Measurements from ENCODE around the gene CFAP221. TPM values are rescaled to one million over a fixed set of nuclear protein-coding genes. Genes with fewer than 3 reads are reported as not detected.

Gene CFAP221
- total RNA-seq, 5 donors from 2014 or later (not counting 1 experiment from before 2014, with no cell fraction given) = not detected

- Histone ChIP-seq H3K27ac (ENCODE audit: low read length) (no peak overlapping the region), H3K27me3 (replicated peaks in 1 of 2; ENCODE audit: control insufficient read depth in 2 of 2, extremely low read depth in 1 of 2, insufficient read depth in 2 of 2, low read length in 1 of 2) (peaks cover 4 to 41% of the 10 kb centered on the region in 2 experiments), H3K4me1 (ENCODE audit: control insufficient read depth in 1 of 2, extremely low read depth in 1 of 2, insufficient read depth in 2 of 2, low read length in 2 of 2) (peaks cover 0 to 7% of the 10 kb centered on the region in 2 experiments), H3K9me3 (no peaks in the 10 kb centered on the region), H3K36me3 (ENCODE audit: control insufficient read depth in 2 of 2, extremely low read depth in 1 of 2, insufficient read depth in 1 of 2, low read length in 1 of 2) (no peaks in the 10 kb centered on the region), H3K4me3 (ENCODE audit: control insufficient read depth in 1 of 2, extremely low read depth in 1 of 2, low read length in 1 of 2) (no peak overlapping the region)
- peaks cover 6 to 12% (median 8%) of the 10 kb centered on the region in 3 donors for H3K4me1 Mint-ChIP-seq
- no peaks in the 10 kb centered on the region for H3K36me3 Mint-ChIP-seq
- no peak overlapping the region for H3K27ac Mint-ChIP-seq
- ATAC-seq (replicated peaks in 1 of 4) (no peak), DNase-seq (no peak)
- peaks cover 0 to 4% (median 0%) of the 10 kb centered on the region in 3 donors for H3K9me3 Mint-ChIP-seq
- CTCF ChIA-PET = no interaction called here
- WGBS (ENCODE audit: insufficient coverage) = 67% methylated on average over 3 of the region's 11 CpGs
- POLR2A ChIA-PET = no interaction called here
- peak overlapping the region in 1 of 3 donors; percentile 56 for H3K4me3 Mint-ChIP-seq
- peaks cover 51 to 56% of the 10 kb centered on the region in 2 donors for H3K27me3 Mint-ChIP-seq
Measured at GRCh38 chr2:119544939-119545475, 758 bp downstream of the CFAP221 start.

GRCh38 chr2:119545754-119546446 lies 1.7 kb downstream of the CFAP221 start:
- Mint-ChIP-seq H3K27me3 (peaks cover 45 to 51% of the 10 kb centered on the region in 2 donors), H3K27ac (no peak overlapping the region)

GRCh38 chr2:119546447-119546767 lies 2.2 kb downstream of the CFAP221 start:
- ChIA-PET CTCF (no interaction called here), POLR2A (no interaction called here)
- H3K27me3 ChIP-seq (replicated peaks in 1 of 2; ENCODE audit: control insufficient read depth in 2 of 2, extremely low read depth in 1 of 2, insufficient read depth in 2 of 2, low read length in 1 of 2) = peaks cover 4 to 35% of the 10 kb centered on the region in 2 experiments
- H3K27ac Mint-ChIP-seq = no peak overlapping the region
- WGBS (ENCODE audit: insufficient coverage) = 86% methylated on average over 1 of the region's 1 CpG
- DNase-seq (no peak), ATAC-seq (replicated peaks in 1 of 4) (no peak)
- no peaks in the 10 kb centered on the region for H3K36me3 Mint-ChIP-seq
- H3K27me3 Mint-ChIP-seq = peaks cover 43 to 48% of the 10 kb centered on the region in 2 donors
- H3K27ac ChIP-seq (ENCODE audit: low read length) = no peak overlapping the region
- H3K9me3 Mint-ChIP-seq = peaks cover 0 to 4% (median 0%) of the 10 kb centered on the region in 3 donors
- no peak overlapping the region for H3K4me3 ChIP-seq (ENCODE audit: control insufficient read depth in 1 of 2, extremely low read depth in 1 of 2, low read length in 1 of 2)
- peaks cover 0 to 7% of the 10 kb centered on the region in 2 experiments for H3K4me1 ChIP-seq (ENCODE audit: control insufficient read depth in 1 of 2, extremely low read depth in 1 of 2, insufficient read depth in 2 of 2, low read length in 2 of 2)
- H3K36me3 ChIP-seq (ENCODE audit: control insufficient read depth in 2 of 2, extremely low read depth in 1 of 2, insufficient read depth in 1 of 2, low read length in 1 of 2) = no peaks in the 10 kb centered on the region
- H3K4me3 Mint-ChIP-seq = no peak overlapping the region
- H3K9me3 ChIP-seq = no peaks in the 10 kb centered on the region
- H3K4me1 Mint-ChIP-seq = peaks cover 6 to 12% (median 8%) of the 10 kb centered on the region in 3 donors

More at GRCh38 chr2:119545754-119546446, 1.7 kb downstream of the CFAP221 start:
- ChIA-PET POLR2A (no interaction called here), CTCF (no interaction called here)
- H3K4me3 Mint-ChIP-seq = no peak overlapping the region
- DNase-seq (no peak), ATAC-seq (replicated peaks in 1 of 4) (no peak)
- peaks cover 0 to 4% (median 0%) of the 10 kb centered on the region in 3 donors for H3K9me3 Mint-ChIP-seq
- no CpG with 5 or more reads among the region's 6 CpGs for WGBS (ENCODE audit: insufficient coverage)
- no peaks in the 10 kb centered on the region for H3K9me3 ChIP-seq
- no peaks in the 10 kb centered on the region for H3K36me3 Mint-ChIP-seq
- peaks cover 0 to 7% of the 10 kb centered on the region in 2 experiments for H3K4me1 ChIP-seq (ENCODE audit: control insufficient read depth in 1 of 2, extremely low read depth in 1 of 2, insufficient read depth in 2 of 2, low read length in 2 of 2)
- H3K4me3 ChIP-seq (ENCODE audit: control insufficient read depth in 1 of 2, extremely low read depth in 1 of 2, low read length in 1 of 2) = no peak overlapping the region
- H3K27me3 ChIP-seq (replicated peaks in 1 of 2; ENCODE audit: control insufficient read depth in 2 of 2, extremely low read depth in 1 of 2, insufficient read depth in 2 of 2, low read length in 1 of 2) = peaks cover 4 to 35% of the 10 kb centered on the region in 2 experiments
- H3K36me3 ChIP-seq (ENCODE audit: control insufficient read depth in 2 of 2, extremely low read depth in 1 of 2, insufficient read depth in 1 of 2, low read length in 1 of 2) = no peaks in the 10 kb centered on the region
- H3K27ac ChIP-seq (ENCODE audit: low read length) = no peak overlapping the region
- H3K4me1 Mint-ChIP-seq = peaks cover 6 to 12% (median 8%) of the 10 kb centered on the region in 3 donors

- CTCF ChIA-PET = interaction anchor here in 1 of 2 donors (0.6 kb wide), 1 partner anchor 209 kb away, joined by 4 read pairs; no protein-coding TSS in a partner anchor
- no peak for ATAC-seq (replicated peaks in 1 of 4)
- Mint-ChIP-seq H3K36me3 (no peaks in the 10 kb centered on the region), H3K4me1 (peaks cover 5 to 7% (median 6%) of the 10 kb centered on the region in 3 donors), H3K27me3 (peaks cover 29 to 37% of the 10 kb centered on the region in 2 donors), H3K9me3 (peaks cover 0 to 4% (median 0%) of the 10 kb centered on the region in 3 donors), H3K4me3 (no peak overlapping the region), H3K27ac (no peak overlapping the region)
- Histone ChIP-seq H3K27me3 (replicated peaks in 1 of 2; ENCODE audit: control insufficient read depth in 2 of 2, extremely low read depth in 1 of 2, insufficient read depth in 2 of 2, low read length in 1 of 2) (peaks cover 0 to 24% of the 10 kb centered on the region in 2 experiments), H3K9me3 (no peaks in the 10 kb centered on the region), H3K4me3 (ENCODE audit: control insufficient read depth in 1 of 2, extremely low read depth in 1 of 2, low read length in 1 of 2) (no peak overlapping the region), H3K27ac (ENCODE audit: low read length) (no peak overlapping the region), H3K36me3 (ENCODE audit: control insufficient read depth in 2 of 2, extremely low read depth in 1 of 2, insufficient read depth in 1 of 2, low read length in 1 of 2) (no peaks in the 10 kb centered on the region), H3K4me1 (ENCODE audit: control insufficient read depth in 1 of 2, extremely low read depth in 1 of 2, insufficient read depth in 2 of 2, low read length in 2 of 2) (peaks cover 0 to 7% of the 10 kb centered on the region in 2 experiments)
- no CpG with 5 or more reads among the region's 2 CpGs for WGBS (ENCODE audit: insufficient coverage)
- no peak for DNase-seq
- POLR2A ChIA-PET = no interaction called here
Measured at GRCh38 chr2:119548516-119549120, 4.4 kb downstream of the CFAP221 start.

- H3K27ac ChIP-seq (ENCODE audit: low read length) = no peak overlapping the region
- peaks cover 24 to 33% of the 10 kb centered on the region in 2 donors for H3K27me3 Mint-ChIP-seq
- H3K9me3 Mint-ChIP-seq = peaks cover 0 to 4% (median 0%) of the 10 kb centered on the region in 3 donors
- H3K36me3 Mint-ChIP-seq = no peaks in the 10 kb centered on the region
- H3K4me3 Mint-ChIP-seq = no peak overlapping the region
- WGBS (ENCODE audit: insufficient coverage) = no CpG with 5 or more reads among the region's 1 CpG
- H3K36me3 ChIP-seq (ENCODE audit: control insufficient read depth in 2 of 2, extremely low read depth in 1 of 2, insufficient read depth in 1 of 2, low read length in 1 of 2) = no peaks in the 10 kb centered on the region
- H3K4me3 ChIP-seq (ENCODE audit: control insufficient read depth in 1 of 2, extremely low read depth in 1 of 2, low read length in 1 of 2) = no peak overlapping the region
- ChIA-PET CTCF (no interaction called here), POLR2A (no interaction called here)
- H3K9me3 ChIP-seq = no peaks in the 10 kb centered on the region
- DNase-seq (no peak), ATAC-seq (replicated peaks in 1 of 4) (no peak)
- no peak overlapping the region for H3K27ac Mint-ChIP-seq
- H3K4me1 Mint-ChIP-seq = peaks cover 0 to 3% (median 2%) of the 10 kb centered on the region in 3 donors
- H3K4me1 ChIP-seq (ENCODE audit: control insufficient read depth in 1 of 2, extremely low read depth in 1 of 2, insufficient read depth in 2 of 2, low read length in 2 of 2) = peaks cover 0 to 3% of the 10 kb centered on the region in 2 experiments
- peaks cover 0 to 20% of the 10 kb centered on the region in 2 experiments for H3K27me3 ChIP-seq (replicated peaks in 1 of 2; ENCODE audit: control insufficient read depth in 2 of 2, extremely low read depth in 1 of 2, insufficient read depth in 2 of 2, low read length in 1 of 2)
Measured at GRCh38 chr2:119549241-119549640, 5.0 kb downstream of the CFAP221 start.

GRCh38 chr2:119550346-119550745 lies 6.1 kb downstream of the CFAP221 start:
- no peak overlapping the region for H3K27ac ChIP-seq (ENCODE audit: low read length)
- no peak overlapping the region for H3K4me3 Mint-ChIP-seq
- WGBS (ENCODE audit: insufficient coverage) = no CpG with 5 or more reads among the region's 2 CpGs
- H3K36me3 Mint-ChIP-seq = no peaks in the 10 kb centered on the region
- ATAC-seq (replicated peaks in 1 of 4) = no peak
- no peak for DNase-seq
- H3K4me1 Mint-ChIP-seq = no peaks in the 10 kb centered on the region
- no peaks in the 10 kb centered on the region for H3K36me3 ChIP-seq (ENCODE audit: control insufficient read depth in 2 of 2, extremely low read depth in 1 of 2, insufficient read depth in 1 of 2, low read length in 1 of 2)
- H3K9me3 ChIP-seq = no peaks in the 10 kb centered on the region
- no peaks in the 10 kb centered on the region for H3K4me1 ChIP-seq (ENCODE audit: control insufficient read depth in 1 of 2, extremely low read depth in 1 of 2, insufficient read depth in 2 of 2, low read length in 2 of 2)
- peaks cover 0 to 4% (median 0%) of the 10 kb centered on the region in 3 donors for H3K9me3 Mint-ChIP-seq
- ChIA-PET POLR2A (no interaction called here), CTCF (no interaction called here)
- H3K27me3 Mint-ChIP-seq = peaks cover 19 to 26% of the 10 kb centered on the region in 2 donors
- no peak overlapping the region for H3K27ac Mint-ChIP-seq
- no peak overlapping the region for H3K4me3 ChIP-seq (ENCODE audit: control insufficient read depth in 1 of 2, extremely low read depth in 1 of 2, low read length in 1 of 2)
- peaks cover 0 to 11% of the 10 kb centered on the region in 2 experiments for H3K27me3 ChIP-seq (replicated peaks in 1 of 2; ENCODE audit: control insufficient read depth in 2 of 2, extremely low read depth in 1 of 2, insufficient read depth in 2 of 2, low read length in 1 of 2)
